ENCODE measurements around the gene TRIM8. TPM values are rescaled to one million over a fixed set of nuclear protein-coding genes. Genes with fewer than 3 reads are reported as not detected.

TRIM8 gene
- total and polyA plus RNA-seq, 2 of the 8 experiments (the other 6 are each of a cell fraction or from before 2014, with no cell fraction given) = 24.9 to 38.8 TPM

DNA sequence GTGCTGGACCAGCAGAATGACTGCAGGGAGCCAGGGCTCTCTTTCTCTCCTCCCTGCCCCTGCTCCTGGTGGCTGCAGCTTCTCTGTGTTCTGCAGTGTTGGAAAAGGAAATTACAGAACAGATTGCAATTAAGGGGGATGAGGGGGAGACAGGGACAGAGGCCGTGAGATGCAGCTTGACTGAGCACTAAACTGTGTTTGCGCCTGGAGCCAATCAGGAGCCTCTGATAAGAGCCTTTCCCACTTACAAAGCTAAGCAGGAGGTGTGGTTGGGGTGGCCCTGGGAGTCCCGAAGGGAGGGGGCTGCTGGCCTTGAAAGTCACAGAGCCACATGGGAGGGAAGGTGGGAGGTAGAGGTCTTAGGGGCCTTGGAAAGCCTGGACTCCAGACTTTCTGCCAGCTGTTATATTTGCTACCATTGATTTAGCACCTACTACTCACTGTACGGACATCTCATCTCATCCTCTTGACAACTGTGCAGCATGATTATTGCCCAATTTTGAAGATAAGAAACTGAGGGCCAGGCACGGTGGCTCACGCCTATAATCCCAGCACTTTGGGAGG lies 26.7 kb downstream of the TRIM8 start (continued):
- TF ChIP-seq CHD1 (IDR thresholded peaks at IDR 0.05; ENCODE audit: low read depth, low read length) = no peak
- no peak for TF ChIP-seq TBP (IDR thresholded peaks at IDR 0.05; ENCODE audit: low read depth, low read length)
- TF ChIP-seq, protein P1, sequence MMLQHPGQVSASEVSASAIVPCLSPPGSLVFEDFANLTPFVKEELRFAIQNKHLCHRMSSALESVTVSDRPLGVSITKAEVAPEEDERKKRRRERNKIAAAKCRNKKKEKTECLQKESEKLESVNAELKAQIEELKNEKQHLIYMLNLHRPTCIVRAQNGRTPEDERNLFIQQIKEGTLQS (IDR thresholded peaks at IDR 0.05; ENCODE audit: insufficient read depth, low read depth, low read length) = no peak
- TF ChIP-seq BCL11A (IDR thresholded peaks at IDR 0.05; ENCODE audit: low read depth in 2 of 2, low read length in 2 of 2) = no peak
- TF ChIP-seq TEAD4 (IDR thresholded peaks at IDR 0.05; ENCODE audit: low read depth, low read length) = no peak
- TF ChIP-seq GTF2F1 (IDR thresholded peaks at IDR 0.05; ENCODE audit: borderline replicate concordance, low read depth, low read length) = no peak
- no peak for TF ChIP-seq FOSL1 (IDR thresholded peaks at IDR 0.05; ENCODE audit: insufficient read depth, low read depth, low read length)
- no peak for TF ChIP-seq CBX8 (IDR thresholded peaks at IDR 0.05; ENCODE audit: borderline replicate concordance, low read depth, low read length)
